ENCODE results near the gene S100A10.

S100A10 gene

GRCh38 chr1:151945725-151946722 is 47.6 kb downstream of the S100A10 start:
- TF ChIP-seq CTCF (IDR thresholded peaks at IDR 0.05; ENCODE audit: borderline replicate concordance, extremely low read depth, low read length, poor library complexity, severe bottlenecking) (no peak), EZH2 (IDR thresholded peaks at IDR 0.05; ENCODE audit: borderline replicate concordance, low read depth, low read length, severe bottlenecking) (no peak)
- H3K27ac ChIP-seq (ENCODE audit: low read length), result no peak overlapping the region
- DNase-seq (peak; percentile 24), ATAC-seq (ENCODE audit: insufficient read depth, low read depth) (peak; percentile 45; the same call in 1 of the 3 replicates)
- no peak overlapping the region for H2AFZ ChIP-seq (ENCODE audit: low read depth, low read length)
- no peak overlapping the region for H3K4me3 ChIP-seq (ENCODE audit: low read depth in 1 of 2, low read length in 2 of 2)
- H3K9ac ChIP-seq (ENCODE audit: low read depth, low read length), result no peak overlapping the region
- no peaks in the 10 kb centered on the region for H3K36me3 ChIP-seq (ENCODE audit: insufficient read depth, low read length)
- no peak overlapping the region for H3K4me2 ChIP-seq (ENCODE audit: insufficient read depth, low read length)
- H4K20me1 ChIP-seq (ENCODE audit: insufficient read depth, low read length), result 0 out of 2 replicates have a peak, but pooled peaks cover 3% of the 10 kb centered on the region
- peaks cover 43% of the 10 kb centered on the region for H3K27me3 ChIP-seq (ENCODE audit: insufficient read depth, low read length, poor library complexity)
- H3K4me1 ChIP-seq (ENCODE audit: insufficient read depth, low read length), result no peaks in the 10 kb centered on the region
- no peaks in the 10 kb centered on the region for H3K79me2 ChIP-seq (ENCODE audit: insufficient read depth, low read length)
- H3K9me3 ChIP-seq (ENCODE audit: insufficient read depth, low read length, severe bottlenecking), result no peaks in the 10 kb centered on the region

- no peak for TF ChIP-seq EZH2 (IDR thresholded peaks at IDR 0.05; ENCODE audit: borderline replicate concordance, low read depth, low read length, severe bottlenecking)
- no peak for TF ChIP-seq CTCF (IDR thresholded peaks at IDR 0.05; ENCODE audit: borderline replicate concordance, extremely low read depth, low read length, poor library complexity, severe bottlenecking)
- Histone ChIP-seq H3K27me3 (ENCODE audit: insufficient read depth, low read length, poor library complexity) (peaks cover 37% of the 10 kb centered on the region), H3K9ac (ENCODE audit: low read depth, low read length) (no peak overlapping the region), H3K4me2 (ENCODE audit: insufficient read depth, low read length) (no peak overlapping the region), H3K36me3 (ENCODE audit: insufficient read depth, low read length) (no peaks in the 10 kb centered on the region), H4K20me1 (ENCODE audit: insufficient read depth, low read length) (0 out of 2 replicates have a peak, but pooled peaks cover 3% of the 10 kb centered on the region), H3K27ac (ENCODE audit: low read length) (no peak overlapping the region), H3K79me2 (ENCODE audit: insufficient read depth, low read length) (no peaks in the 10 kb centered on the region), H2AFZ (ENCODE audit: low read depth, low read length) (no peak overlapping the region), H3K4me3 (ENCODE audit: low read depth in 1 of 2, low read length in 2 of 2) (no peak overlapping the region), H3K4me1 (ENCODE audit: insufficient read depth, low read length) (no peaks in the 10 kb centered on the region), H3K9me3 (ENCODE audit: insufficient read depth, low read length, severe bottlenecking) (no peaks in the 10 kb centered on the region)
- ATAC-seq (ENCODE audit: insufficient read depth, low read depth), result no peak
- DNase-seq, result no peak
These were observed 48.6 kb downstream of the S100A10 start for GRCh38 chr1:151944857-151945575.

GRCh38 chr1:151944126-151944856 is 49.4 kb downstream of the S100A10 start:
- Histone ChIP-seq H3K9ac (ENCODE audit: low read depth, low read length) (no peak overlapping the region), H3K4me1 (ENCODE audit: insufficient read depth, low read length) (no peaks in the 10 kb centered on the region), H3K4me2 (ENCODE audit: insufficient read depth, low read length) (no peak overlapping the region), H3K27me3 (ENCODE audit: insufficient read depth, low read length, poor library complexity) (peaks cover 33% of the 10 kb centered on the region), H4K20me1 (ENCODE audit: insufficient read depth, low read length) (no peaks in the 10 kb centered on the region), H3K79me2 (ENCODE audit: insufficient read depth, low read length) (no peaks in the 10 kb centered on the region), H3K9me3 (ENCODE audit: insufficient read depth, low read length, severe bottlenecking) (no peaks in the 10 kb centered on the region), H3K27ac (ENCODE audit: low read length) (no peak overlapping the region), H3K36me3 (ENCODE audit: insufficient read depth, low read length) (no peaks in the 10 kb centered on the region), H2AFZ (ENCODE audit: low read depth, low read length) (no peak overlapping the region), H3K4me3 (ENCODE audit: low read depth in 1 of 2, low read length in 2 of 2) (no peak overlapping the region)
- TF ChIP-seq EZH2 (IDR thresholded peaks at IDR 0.05; ENCODE audit: borderline replicate concordance, low read depth, low read length, severe bottlenecking), result no peak
- no peak for TF ChIP-seq CTCF (IDR thresholded peaks at IDR 0.05; ENCODE audit: borderline replicate concordance, extremely low read depth, low read length, poor library complexity, severe bottlenecking)
- ATAC-seq (ENCODE audit: insufficient read depth, low read depth), result no peak
- no peak for DNase-seq
